HepG2 (cell line): ENCODE results near the gene MCM10. TPM values are rescaled to one million over a fixed set of nuclear protein-coding genes. Genes with fewer than 3 reads are reported as not detected.

Source experiments
- CTCF ChIP-seq: sonication (generic); formaldehyde crosslinking; IDR thresholded peaks from 2 replicates; pipeline ENCODE4 v1.5.0; 2020; ENCODE audit warnings: mild to moderate bottlenecking, missing genetic modification reagents, moderate library complexity
- FOXA3 ChIP-seq: IDR thresholded peaks from 2 replicates; pipeline ENCODE4 v1.6.1; 2016; ENCODE audit warnings: missing genetic modification reagents, missing compliant biosample characterization
- GLMP ChIP-seq: sonication (generic); formaldehyde crosslinking; IDR thresholded peaks from 2 replicates; pipeline ENCODE4 v1.9.0; 2021; ENCODE audit warnings: missing genetic modification reagents, mild to moderate bottlenecking, borderline replicate concordance
- MEIS1 ChIP-seq: sonication (generic); formaldehyde crosslinking; IDR thresholded peaks from 2 replicates; pipeline ENCODE4 v1.9.0; 2021; ENCODE audit warnings: mild to moderate bottlenecking, missing genetic modification reagents, moderate library complexity, borderline replicate concordance
- MYC ChIP-seq: sonication (generic); formaldehyde crosslinking; IDR thresholded peaks from 2 replicates; pipeline ENCODE4 v1.9.0; 2021; ENCODE audit warnings: missing genetic modification reagents, borderline replicate concordance
- SAP130 ChIP-seq: IDR thresholded peaks from 2 replicates; pipeline ENCODE4 v1.6.1; 2016; ENCODE audit warnings: low read depth
- SATB2 ChIP-seq: sonication (generic); formaldehyde crosslinking; IDR thresholded peaks from 2 replicates; pipeline ENCODE4 v1.5.0; 2020; ENCODE audit warnings: missing genetic modification reagents
- TEAD3 ChIP-seq: optimal IDR thresholded peaks from 2 replicates; pipeline ENCODE3; 2016; ENCODE audit warnings: borderline replicate concordance
- TOPORS ChIP-seq: sonication (generic); formaldehyde crosslinking; IDR thresholded peaks from 2 replicates; pipeline ENCODE4 v1.8.0; 2023; ENCODE audit warnings: mild to moderate bottlenecking, missing genetic modification reagents
- ZBTB46 ChIP-seq: sonication (generic); formaldehyde crosslinking; IDR thresholded peaks from 2 replicates; pipeline ENCODE4 v1.4.0; 2020; ENCODE audit warnings: mild to moderate bottlenecking, missing genetic modification reagents, borderline replicate concordance
- ZFX ChIP-seq: sonication (generic); formaldehyde crosslinking; IDR thresholded peaks from 2 replicates; pipeline ENCODE4 v1.4.0; 2020; ENCODE audit warnings: mild to moderate bottlenecking, low read depth, missing genetic modification reagents, moderate library complexity
- ZNF34 ChIP-seq: sonication (generic); formaldehyde crosslinking; IDR thresholded peaks from 2 replicates; pipeline ENCODE4 v1.4.0; 2020; ENCODE audit warnings: mild to moderate bottlenecking, missing genetic modification reagents, borderline replicate concordance
- ZNF558 ChIP-seq: sonication (generic); formaldehyde crosslinking; IDR thresholded peaks from 2 replicates; pipeline ENCODE4 v1.9.0; 2022; ENCODE audit warnings: mild to moderate bottlenecking, missing genetic modification reagents, borderline replicate concordance
- ZNF644 ChIP-seq: IDR thresholded peaks from 2 replicates; pipeline ENCODE4 v1.6.1; 2016; ENCODE audit warnings: low read depth
- ZNF652 ChIP-seq: IDR thresholded peaks from 2 replicates; pipeline ENCODE4 v1.6.1; 2016; ENCODE audit warnings: low read depth, borderline replicate concordance
- ZNF75D ChIP-seq: sonication (generic); formaldehyde crosslinking; IDR thresholded peaks from 2 replicates; pipeline ENCODE4 v1.8.1; 2023; ENCODE audit warnings: missing genetic modification reagents, mild to moderate bottlenecking, borderline replicate concordance
- polyA plus RNA-seq, 8 experiments: library from polyadenylated mRNA; depleted of rRNA in 3 of 8; stranded (reverse) in 7 of 8; unstranded in 1 of 8; fragments of >200 nt; fragmentation: Illumina TruSeq in 4 of 8; extraction: Trizol in 4 of 8; gene quantifications; 2 replicates each; pipeline versions ENCODE4 v1.2.1 to v1.2.3, GENCODE V29; 2011 to 2016; ENCODE audit warnings: low read depth in 4 of 8, missing spikeins in 1 of 8, mixed read lengths in 1 of 8; ENCODE audit not compliant: insufficient read depth in 1 of 8
- total RNA-seq, 5 experiments: library from RNA; depleted of rRNA; stranded (reverse); fragments of >200 nt; fragmentation: Illumina TruSeq; extraction: Trizol; gene quantifications; 2 replicates each; pipeline ENCODE4 v1.2.3, GENCODE V29; 2016; ENCODE audit warnings: low read depth in 1 of 5
- TF ChIP-seq, protein P1 (sequence below): sonication (generic); formaldehyde crosslinking; IDR thresholded peaks from 2 replicates; pipeline ENCODE4 v1.4.0; 2020; ENCODE audit warnings: missing genetic modification reagents
- TF ChIP-seq, protein P2 (sequence below): sonication (generic); formaldehyde crosslinking; IDR thresholded peaks from 2 replicates; pipeline ENCODE4 v1.4.0; 2020; ENCODE audit warnings: missing genetic modification reagents, mild to moderate bottlenecking, borderline replicate concordance

MCM10 gene
- total and polyA plus RNA-seq, 2 of the 13 experiments (the other 11 are each of a cell fraction or from before 2014, with no cell fraction given): 2.8 to 31.3 TPM

GRCh38 chr10:13219685-13220670, 58.6 kb downstream of the MCM10 start (continued):
- TF ChIP-seq GLMP (CRISPR knock-in tag) (no peak), ZBTB46 (CRISPR knock-in tag) (no peak), ZNF34 (no peak), TOPORS (no peak), ZNF644 (CRISPR knock-in tag) (peak; percentile 22; the same call in 1 of the 2 replicates), ZNF75D (CRISPR knock-in tag) (no peak), ZNF652 (CRISPR knock-in tag) (no peak), ZNF558 (CRISPR knock-in tag) (no peak), MYC (no peak), SATB2 (CRISPR knock-in tag) (no peak), MEIS1 (CRISPR knock-in tag) (no peak), TEAD3 (peak; percentile 82), CTCF (peak; percentile 75), ZFX (CRISPR knock-in tag) (no peak), FOXA3 (no peak), SAP130 (CRISPR knock-in tag) (peak; percentile 38; the same call in 1 of the 2 replicates)
- TF ChIP-seq, protein P1, sequence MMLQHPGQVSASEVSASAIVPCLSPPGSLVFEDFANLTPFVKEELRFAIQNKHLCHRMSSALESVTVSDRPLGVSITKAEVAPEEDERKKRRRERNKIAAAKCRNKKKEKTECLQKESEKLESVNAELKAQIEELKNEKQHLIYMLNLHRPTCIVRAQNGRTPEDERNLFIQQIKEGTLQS (CRISPR knock-in tag): no peak
- TF ChIP-seq, protein P2, sequence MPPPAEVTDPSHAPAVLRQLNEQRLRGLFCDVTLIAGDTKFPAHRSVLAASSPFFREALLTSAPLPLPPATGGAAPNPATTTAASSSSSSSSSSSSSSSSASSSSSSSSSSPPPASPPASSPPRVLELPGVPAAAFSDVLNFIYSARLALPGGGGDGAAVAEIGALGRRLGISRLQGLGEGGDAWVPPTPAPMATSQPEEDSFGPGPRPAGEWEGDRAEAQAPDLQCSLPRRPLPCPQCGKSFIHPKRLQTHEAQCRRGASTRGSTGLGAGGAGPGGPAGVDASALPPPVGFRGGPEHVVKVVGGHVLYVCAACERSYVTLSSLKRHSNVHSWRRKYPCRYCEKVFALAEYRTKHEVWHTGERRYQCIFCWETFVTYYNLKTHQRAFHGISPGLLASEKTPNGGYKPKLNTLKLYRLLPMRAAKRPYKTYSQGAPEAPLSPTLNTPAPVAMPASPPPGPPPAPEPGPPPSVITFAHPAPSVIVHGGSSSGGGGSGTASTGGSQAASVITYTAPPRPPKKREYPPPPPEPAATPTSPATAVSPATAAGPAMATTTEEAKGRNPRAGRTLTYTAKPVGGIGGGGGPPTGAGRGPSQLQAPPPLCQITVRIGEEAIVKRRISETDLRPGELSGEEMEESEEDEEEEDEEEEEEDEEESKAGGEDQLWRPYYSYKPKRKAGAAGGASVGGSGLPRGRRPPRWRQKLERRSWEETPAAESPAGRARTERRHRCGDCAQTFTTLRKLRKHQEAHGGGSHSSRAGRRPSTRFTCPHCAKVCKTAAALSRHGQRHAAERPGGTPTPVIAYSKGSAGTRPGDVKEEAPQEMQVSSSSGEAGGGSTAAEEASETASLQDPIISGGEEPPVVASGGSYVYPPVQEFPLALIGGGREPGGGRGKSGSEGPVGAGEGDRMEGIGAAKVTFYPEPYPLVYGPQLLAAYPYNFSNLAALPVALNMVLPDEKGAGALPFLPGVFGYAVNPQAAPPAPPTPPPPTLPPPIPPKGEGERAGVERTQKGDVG (CRISPR knock-in tag): no peak
